SKM-1 (cell line): ENCODE measurements around the gene AOPEP.

Source experiments
- DNase-seq: peaks from one replicate; lab custom pipeline; 2025; ENCODE audit not compliant: unreplicated experiment; lab: John Stamatoyannopoulos, UW

The AOPEP gene

DNA sequence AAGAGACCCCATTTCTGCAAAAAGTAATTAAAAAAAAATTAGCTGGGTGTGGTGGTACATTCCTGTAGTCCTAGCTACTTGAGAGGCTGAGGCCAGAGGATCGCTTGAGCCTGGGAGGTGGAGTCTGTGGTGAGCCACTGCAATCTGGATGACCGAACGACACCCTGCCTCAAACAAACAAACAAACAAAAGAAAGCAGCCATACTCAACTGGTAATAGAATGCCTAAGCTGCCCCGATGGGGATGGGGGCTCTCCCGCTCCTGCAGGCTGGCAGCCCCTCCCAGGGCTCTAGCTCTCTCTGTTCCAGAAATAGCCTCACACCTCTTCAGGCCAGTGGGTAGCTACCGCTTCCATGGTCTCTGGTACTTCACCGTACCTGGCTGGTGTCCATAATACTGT is 349.2 kb downstream of the AOPEP start:
- no peak for DNase-seq

- no peak for DNase-seq
These were observed 350.2 kb downstream of the AOPEP start for GRCh38 chr9:95076696-95077052.

GRCh38 chr9:95077053-95077765 is 350.7 kb downstream of the AOPEP start:
- DNase-seq = no peak

- no peak for DNase-seq
These were observed 351.4 kb downstream of the AOPEP start for GRCh38 chr9:95077766-95078370.

- DNase-seq = no peak
These were observed 352.0 kb downstream of the AOPEP start for GRCh38 chr9:95078511-95078910.

GRCh38 chr9:95078939-95079338 is 352.4 kb downstream of the AOPEP start:
- no peak for DNase-seq

DNA sequence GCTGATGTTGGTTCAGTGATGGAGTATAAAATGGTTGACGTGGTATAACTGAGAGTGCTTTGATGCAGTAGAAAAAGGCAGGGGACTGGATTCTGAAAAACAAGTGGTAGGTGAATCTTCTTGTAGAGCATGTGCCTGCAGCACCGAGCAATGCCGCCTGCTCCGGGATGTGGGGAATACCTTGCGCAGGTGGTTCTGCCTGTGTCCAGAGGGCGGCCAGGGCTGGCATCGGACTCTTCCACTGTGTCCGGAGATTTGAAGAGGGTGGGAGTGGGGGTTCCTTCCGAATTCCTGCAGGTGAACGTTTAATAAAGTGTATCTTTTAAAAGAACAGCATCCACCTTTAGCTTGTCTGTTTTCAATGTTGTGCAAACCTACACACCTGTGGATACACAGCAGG is 353.0 kb downstream of the AOPEP start:
- no peak for DNase-seq

- no peak for DNase-seq
These were observed 354.6 kb downstream of the AOPEP start for GRCh38 chr9:95080961-95081647.

GRCh38 chr9:95081998-95082397 is 355.5 kb downstream of the AOPEP start:
- no peak for DNase-seq

- DNase-seq = no peak
These were observed 356.0 kb downstream of the AOPEP start for GRCh38 chr9:95082401-95083084.

DNA sequence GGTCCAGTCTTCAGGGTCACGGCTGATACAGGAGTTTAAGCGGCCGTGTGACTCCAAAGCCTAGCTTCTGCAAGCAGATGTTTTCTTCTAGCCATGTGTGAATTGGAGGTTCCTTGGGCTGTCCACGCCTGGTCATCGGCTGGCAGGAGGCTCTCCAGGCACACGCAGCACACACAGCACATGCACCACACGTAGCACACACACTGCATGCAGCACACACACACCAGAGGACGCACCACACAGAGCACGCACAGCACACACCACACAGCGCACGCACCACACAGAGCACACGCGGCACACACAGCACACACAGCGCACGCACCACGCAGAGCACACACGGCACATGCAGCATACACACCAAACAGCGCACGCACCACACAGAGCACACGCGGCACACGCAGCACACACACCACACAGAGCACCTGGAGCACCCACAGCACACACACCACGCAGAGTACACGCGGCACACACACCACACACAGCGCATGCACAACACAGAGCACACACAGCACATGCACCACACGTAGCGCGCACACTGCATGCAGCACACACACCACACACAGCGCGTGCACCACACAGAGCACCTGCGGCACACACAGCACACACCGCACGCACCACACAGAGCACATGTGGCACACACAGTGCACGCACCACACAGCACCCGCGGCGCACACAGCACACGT is 356.7 kb downstream of the AOPEP start:
- no peak for DNase-seq

DNA sequence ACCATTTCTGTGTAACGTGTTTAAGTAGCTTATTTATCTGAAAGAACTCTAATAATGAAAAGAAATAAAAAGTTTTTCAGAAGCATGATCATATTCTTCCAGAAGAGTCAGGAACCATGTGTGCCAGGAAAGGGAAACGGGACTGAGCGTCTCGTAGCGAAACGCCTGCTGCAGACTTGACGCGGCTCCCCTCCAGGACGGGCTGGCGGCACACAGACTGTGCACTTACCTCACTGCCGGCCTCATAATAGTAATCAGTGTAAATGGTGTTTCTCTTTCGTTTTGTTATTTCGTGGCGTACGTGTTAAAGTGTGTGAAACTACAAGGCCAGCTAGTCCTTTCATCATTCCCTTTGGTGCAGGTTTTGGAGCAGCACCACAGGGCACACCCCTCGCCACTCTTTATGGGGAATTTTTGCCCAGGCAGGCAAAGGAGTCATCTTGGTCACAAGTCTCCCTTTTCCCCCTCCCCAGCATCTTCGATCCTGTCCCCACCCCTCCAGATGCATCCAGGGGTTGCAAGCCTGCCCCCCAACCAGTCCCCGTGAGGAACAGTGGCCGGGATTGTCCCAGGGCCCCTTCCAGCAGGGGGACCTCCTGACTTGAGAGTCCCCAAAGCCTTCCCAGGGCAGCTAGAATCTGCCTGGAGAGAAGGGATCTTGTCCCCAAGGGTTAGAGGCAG is 357.9 kb downstream of the AOPEP start:
- DNase-seq = no peak

- no peak for DNase-seq
These were observed 358.7 kb downstream of the AOPEP start for GRCh38 chr9:95085036-95085770.

DNA sequence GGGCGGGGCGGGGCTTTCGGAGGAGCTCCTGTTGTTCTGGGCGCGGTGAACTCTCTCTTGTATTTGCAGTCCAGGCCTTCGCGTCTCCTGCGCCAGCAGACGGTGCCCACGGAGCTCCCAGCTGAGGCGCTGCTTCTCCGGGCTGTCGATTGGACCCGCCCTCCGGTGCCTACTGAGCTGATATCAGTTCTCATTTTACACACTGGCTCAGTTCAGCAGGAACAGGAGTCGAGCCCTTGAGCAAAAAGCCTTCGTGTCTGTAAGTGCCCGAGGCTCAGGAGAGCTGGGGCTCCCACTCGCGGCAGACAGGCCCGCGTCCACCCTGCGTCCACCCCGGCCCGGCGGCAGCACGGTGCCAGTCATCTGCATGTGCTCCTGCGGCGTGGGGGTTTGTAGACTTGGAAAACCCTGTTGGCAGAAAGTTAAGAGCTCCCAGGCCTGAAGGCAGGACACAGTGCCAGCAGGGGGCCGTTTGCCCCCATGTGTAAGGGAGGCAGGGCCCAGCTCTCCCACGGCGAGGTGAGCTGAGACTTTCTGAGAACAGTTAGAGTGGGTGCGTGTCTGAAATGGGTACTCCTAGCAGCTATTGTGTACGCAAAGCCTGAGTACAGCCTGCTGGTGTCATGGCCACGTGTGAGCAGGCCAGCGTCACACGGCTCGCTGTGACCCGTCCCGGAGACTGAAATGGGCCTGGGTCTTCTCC is 359.5 kb downstream of the AOPEP start:
- DNase-seq = no peak

- DNase-seq = no peak
These were observed 360.1 kb downstream of the AOPEP start for GRCh38 chr9:95086564-95086955.

DNA sequence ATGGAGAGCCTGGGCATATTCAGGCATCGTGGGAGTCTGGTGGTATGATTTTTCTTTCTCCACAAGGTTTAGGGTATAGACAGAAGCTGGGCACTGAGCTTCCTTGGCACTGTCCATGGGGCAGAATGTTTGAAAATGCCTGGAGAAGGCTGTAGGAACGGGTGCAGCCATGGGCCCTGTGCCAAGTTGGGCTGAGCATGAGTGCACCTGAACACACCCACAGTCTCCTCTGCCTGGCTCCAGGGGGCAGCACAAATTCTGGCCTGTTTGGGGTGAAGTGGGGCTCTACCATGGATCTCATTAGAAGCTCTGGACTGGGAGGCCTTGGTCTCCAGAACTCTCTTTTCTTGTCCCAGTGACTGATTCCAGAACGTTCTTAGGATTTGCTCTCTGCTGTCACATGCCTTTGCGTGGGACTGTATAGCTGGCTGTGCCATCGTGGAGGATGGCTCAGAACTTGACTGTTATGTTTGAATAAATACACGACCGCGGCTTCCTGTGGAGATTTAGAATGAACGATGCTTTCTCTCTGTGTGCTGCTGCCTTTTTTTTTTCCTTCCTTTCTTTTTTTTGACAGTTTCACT is 361.3 kb downstream of the AOPEP start:
- DNase-seq = no peak

DNA sequence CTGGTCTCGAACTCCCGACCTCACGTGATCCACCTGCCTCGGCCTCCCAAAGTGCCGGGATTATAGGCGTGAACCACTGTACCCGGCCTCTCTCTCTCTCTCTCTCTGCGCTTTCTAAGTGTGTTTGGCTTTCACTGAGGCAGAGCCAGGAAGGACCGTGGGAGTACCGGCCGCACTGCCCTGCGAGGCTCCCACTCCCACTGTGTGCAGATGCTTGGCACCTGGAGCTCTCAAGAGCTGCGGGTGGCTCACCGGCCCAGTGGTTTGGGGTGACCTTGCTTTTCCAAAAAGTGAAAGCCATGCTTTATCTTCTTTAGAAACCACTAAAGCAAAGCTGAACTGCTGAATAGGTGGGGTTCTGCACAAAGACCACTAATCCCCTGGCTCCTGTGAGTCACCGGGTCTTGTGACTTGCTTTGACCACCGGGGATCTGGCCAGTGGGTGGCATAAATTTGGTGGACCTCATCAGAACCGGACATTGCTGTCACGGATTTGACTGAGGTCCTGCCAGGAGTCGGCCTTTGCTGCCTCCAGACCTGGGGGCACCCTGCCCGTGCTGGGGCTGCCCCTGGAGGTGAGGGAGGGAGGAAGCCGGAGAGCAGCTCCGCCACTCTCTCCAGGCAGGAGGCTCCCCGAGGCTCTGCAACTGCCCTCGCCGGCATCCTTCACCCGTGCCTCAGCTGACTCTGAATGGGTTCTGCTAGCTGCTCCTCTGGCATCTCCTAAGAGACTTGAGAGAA is 362.1 kb downstream of the AOPEP start:
- DNase-seq = no peak

DNA sequence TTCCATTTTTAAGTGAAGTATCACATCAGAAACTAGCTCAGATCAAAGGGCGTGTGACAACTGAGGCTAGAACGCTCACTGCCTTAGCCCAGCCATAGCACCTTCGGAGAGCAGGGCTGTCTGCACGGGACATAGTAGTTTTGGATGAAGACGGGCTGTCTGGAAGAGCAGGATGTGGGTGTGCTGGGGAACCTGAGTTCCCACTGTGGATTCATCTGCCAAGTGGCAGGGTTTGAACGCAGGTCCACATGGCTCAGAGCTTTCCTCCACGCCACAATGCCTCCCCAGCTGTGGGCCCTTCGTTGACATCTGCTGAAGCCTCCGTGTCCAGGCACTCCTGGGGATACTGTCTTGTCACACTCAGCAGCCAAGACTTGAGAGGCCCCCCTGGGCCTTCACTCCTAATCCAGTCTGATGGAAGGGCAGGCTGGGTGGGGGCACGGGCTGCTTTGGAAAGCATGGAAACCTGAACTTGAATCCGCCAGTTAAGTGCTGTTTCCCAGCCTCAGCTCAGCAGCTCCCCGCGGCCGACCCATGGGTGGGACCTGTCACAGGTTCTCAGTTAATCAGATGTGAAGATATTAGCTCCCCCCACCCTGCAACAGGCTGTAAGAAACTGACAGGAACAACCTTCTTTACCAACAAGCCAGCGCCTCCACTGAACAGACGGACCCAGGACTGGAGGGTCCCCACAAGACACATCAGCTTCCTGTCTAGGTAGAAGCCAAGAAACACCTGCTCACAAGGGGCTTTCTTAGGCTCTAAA is 362.9 kb downstream of the AOPEP start:
- DNase-seq = no peak
